ENCODE results near the gene URB2. TPM values are rescaled to one million over a fixed set of nuclear protein-coding genes. Genes with fewer than 3 reads are reported as not detected.
"Not testable (repeated sequence)": the region's sequence is repeated elsewhere in the genome, so short reads cannot be mapped to it uniquely, and the experiment has no call there.

URB2 gene
- total and polyA plus RNA-seq, 2 experiments from 2014 or later = 7.6 to 44.3 TPM

DNA sequence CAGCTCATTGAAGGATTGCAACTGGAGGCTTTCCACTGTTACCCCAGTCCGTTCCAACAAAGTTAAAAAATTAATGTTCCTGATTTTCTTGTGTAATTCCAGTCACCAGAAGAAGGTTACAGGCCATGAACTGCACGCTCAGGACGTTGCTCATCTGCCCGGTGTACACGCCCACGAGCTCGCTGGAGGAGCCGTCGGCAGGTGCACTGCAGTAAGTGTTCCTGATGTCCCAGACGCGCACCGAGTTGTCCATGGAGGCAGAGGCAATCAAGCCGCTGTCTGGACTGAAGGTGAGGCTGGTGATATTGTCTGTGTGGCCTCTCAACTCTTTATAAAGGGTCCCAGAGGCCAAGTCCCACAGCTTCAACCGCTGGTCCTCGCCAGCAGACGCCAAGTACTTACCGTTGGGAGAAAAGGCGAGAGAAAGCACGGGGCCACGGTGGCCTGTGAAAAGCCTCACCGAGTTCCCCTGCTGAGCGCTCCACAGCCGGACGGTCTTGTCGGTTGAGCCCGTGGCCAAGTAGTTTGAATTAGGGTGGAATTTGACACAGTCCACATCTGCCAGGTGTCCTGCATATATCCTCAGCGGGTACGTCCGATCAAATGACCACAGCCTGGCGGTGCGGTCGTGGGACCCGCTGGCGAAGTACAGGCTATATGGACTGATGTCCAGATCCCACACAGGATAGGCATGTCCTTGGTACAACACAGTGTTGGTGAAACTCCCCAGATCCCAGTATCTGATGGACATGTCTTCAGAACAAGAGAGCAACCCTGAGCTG, 31.6 kb upstream of the URB2 start (continued):
- TF ChIP-seq JUNB (IDR thresholded peaks at IDR 0.05; ENCODE audit: unreplicated experiment) = no peak
- no peak for TF ChIP-seq ZNF331 (CRISPR knock-in tag; IDR thresholded peaks at IDR 0.05; ENCODE audit: low read depth)
- TF ChIP-seq, protein P1, sequence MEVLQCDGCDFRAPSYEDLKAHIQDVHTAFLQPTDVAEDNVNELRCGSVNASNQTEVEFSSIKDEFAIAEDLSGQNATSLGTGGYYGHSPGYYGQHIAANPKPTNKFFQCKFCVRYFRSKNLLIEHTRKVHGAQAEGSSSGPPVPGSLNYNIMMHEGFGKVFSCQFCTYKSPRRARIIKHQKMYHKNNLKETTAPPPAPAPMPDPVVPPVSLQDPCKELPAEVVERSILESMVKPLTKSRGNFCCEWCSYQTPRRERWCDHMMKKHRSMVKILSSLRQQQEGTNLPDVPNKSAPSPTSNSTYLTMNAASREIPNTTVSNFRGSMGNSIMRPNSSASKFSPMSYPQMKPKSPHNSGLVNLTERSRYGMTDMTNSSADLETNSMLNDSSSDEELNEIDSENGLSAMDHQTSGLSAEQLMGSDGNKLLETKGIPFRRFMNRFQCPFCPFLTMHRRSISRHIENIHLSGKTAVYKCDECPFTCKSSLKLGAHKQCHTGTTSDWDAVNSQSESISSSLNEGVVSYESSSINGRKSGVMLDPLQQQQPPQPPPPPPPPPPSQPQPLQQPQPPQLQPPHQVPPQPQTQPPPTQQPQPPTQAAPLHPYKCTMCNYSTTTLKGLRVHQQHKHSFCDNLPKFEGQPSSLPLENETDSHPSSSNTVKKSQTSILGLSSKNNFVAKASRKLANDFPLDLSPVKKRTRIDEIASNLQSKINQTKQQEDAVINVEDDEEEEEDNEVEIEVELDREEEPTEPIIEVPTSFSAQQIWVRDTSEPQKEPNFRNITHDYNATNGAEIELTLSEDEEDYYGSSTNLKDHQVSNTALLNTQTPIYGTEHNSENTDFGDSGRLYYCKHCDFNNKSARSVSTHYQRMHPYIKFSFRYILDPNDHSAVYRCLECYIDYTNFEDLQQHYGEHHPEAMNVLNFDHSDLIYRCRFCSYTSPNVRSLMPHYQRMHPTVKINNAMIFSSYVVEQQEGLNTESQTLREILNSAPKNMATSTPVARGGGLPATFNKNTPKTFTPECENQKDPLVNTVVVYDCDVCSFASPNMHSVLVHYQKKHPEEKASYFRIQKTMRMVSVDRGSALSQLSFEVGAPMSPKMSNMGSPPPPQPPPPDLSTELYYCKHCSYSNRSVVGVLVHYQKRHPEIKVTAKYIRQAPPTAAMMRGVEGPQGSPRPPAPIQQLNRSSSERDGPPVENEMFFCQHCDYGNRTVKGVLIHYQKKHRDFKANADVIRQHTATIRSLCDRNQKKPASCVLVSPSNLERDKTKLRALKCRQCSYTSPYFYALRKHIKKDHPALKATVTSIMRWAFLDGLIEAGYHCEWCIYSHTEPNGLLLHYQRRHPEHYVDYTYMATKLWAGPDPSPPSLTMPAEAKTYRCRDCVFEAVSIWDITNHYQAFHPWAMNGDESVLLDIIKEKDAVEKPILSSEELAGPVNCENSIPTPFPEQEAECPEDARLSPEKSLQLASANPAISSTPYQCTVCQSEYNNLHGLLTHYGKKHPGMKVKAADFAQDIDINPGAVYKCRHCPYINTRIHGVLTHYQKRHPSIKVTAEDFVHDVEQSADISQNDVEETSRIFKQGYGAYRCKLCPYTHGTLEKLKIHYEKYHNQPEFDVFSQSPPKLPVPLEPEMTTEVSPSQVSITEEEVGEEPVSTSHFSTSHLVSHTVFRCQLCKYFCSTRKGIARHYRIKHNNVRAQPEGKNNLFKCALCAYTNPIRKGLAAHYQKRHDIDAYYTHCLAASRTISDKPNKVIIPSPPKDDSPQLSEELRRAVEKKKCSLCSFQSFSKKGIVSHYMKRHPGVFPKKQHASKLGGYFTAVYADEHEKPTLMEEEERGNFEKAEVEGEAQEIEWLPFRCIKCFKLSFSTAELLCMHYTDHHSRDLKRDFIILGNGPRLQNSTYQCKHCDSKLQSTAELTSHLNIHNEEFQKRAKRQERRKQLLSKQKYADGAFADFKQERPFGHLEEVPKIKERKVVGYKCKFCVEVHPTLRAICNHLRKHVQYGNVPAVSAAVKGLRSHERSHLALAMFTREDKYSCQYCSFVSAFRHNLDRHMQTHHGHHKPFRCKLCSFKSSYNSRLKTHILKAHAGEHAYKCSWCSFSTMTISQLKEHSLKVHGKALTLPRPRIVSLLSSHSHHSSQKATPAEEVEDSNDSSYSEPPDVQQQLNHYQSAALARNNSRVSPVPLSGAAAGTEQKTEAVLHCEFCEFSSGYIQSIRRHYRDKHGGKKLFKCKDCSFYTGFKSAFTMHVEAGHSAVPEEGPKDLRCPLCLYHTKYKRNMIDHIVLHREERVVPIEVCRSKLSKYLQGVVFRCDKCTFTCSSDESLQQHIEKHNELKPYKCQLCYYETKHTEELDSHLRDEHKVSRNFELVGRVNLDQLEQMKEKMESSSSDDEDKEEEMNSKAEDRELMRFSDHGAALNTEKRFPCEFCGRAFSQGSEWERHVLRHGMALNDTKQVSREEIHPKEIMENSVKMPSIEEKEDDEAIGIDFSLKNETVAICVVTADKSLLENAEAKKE (CRISPR knock-in tag; IDR thresholded peaks at IDR 0.05) = no peak

DNA sequence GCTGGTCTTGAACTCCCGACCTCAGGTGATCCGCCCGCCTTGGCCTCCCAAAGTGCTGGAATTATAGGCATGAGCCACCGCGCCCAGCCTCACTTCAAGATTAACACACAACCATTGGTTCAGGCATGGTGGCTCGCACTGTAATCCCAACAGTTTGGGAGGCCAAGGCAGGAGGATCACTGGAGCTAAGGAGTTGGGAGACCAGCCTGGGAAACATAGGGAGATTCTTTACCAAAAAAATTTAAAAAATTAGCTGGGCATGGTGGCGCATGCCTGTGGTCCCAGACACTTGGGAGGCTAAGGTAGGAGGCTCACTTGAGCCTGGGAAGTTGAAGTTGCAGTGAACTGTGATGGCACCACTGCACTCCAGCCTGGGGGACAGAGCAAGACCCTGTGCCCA, 30.2 kb upstream of the URB2 start:
- H4K20me1 ChIP-seq (replicated peaks; ENCODE audit: insufficient read depth); H3K4me3 ChIP-seq; H2AFZ ChIP-seq; DNase-seq (ENCODE audit: low spot score); H3K9me3 Mint-ChIP-seq; H3F3A ChIP-seq (replicated peaks; ENCODE audit: low read depth); ATAC-seq; H3K4me1 ChIP-seq (ENCODE audit: insufficient read depth); H3K36me3 ChIP-seq (ENCODE audit: insufficient read depth); H3K4me2 ChIP-seq; H3K27me3 Mint-ChIP-seq (ENCODE audit: insufficient read depth, low read depth, poor library complexity); H3K9me2 ChIP-seq (ENCODE audit: insufficient read depth); H3K27me3 ChIP-seq (ENCODE audit: insufficient read depth); H3K27ac Mint-ChIP-seq; H3K4me1 Mint-ChIP-seq; H3K4me3 Mint-ChIP-seq; H3K27ac ChIP-seq (ENCODE audit: low read depth); H3K79me2 ChIP-seq (replicated peaks; ENCODE audit: insufficient read depth): not testable (repeated sequence)
- peaks cover 21% of the 10 kb centered on the region for H3K36me3 Mint-ChIP-seq (ENCODE audit: low read depth)
